Medulla oblongata (tissue), 1 donor: Measurements from ENCODE around the gene TMEM125.

Source experiments
- DNase-seq: peaks from one replicate; pipeline ENCODE4 v3.0.0-alpha.2; 2015; ENCODE audit errors: extremely low spot score

Gene TMEM125

GRCh38 chr1:43269627-43270375, at the start of gene TMEM125:
TMEM125 (plus strand) TSS chr1:43269983; CDS start chr1:43272723, 2,740 bp downstream.
- no peak for DNase-seq

GRCh38 chr1:43220905-43221778, 48.6 kb upstream of the TMEM125 start:
- peak; percentile 40 for DNase-seq

- DNase-seq = no peak
Measured at GRCh38 chr1:43221797-43222196, 48.0 kb upstream of the TMEM125 start.

- no peak for DNase-seq
Measured at GRCh38 chr1:43222879-43223278, 46.9 kb upstream of the TMEM125 start.

GRCh38 chr1:43225168-43225567, 44.6 kb upstream of the TMEM125 start:
- no peak for DNase-seq

- DNase-seq = peak; percentile 91
Measured at GRCh38 chr1:43227143-43227764, 42.5 kb upstream of the TMEM125 start.

- DNase-seq = no peak
Measured at GRCh38 chr1:43229826-43230780, 39.7 kb upstream of the TMEM125 start.

GRCh38 chr1:43232074-43232473, 37.7 kb upstream of the TMEM125 start:
- no peak for DNase-seq

- DNase-seq = no peak
Measured at GRCh38 chr1:43232482-43232881, 37.3 kb upstream of the TMEM125 start.

- no peak for DNase-seq
Measured at GRCh38 chr1:43233631-43234030, 36.2 kb upstream of the TMEM125 start.

- DNase-seq = no peak
Measured at GRCh38 chr1:43234267-43234666, 35.5 kb upstream of the TMEM125 start.

- DNase-seq = no peak
Measured at GRCh38 chr1:43235040-43235439, 34.7 kb upstream of the TMEM125 start.

GRCh38 chr1:43235451-43236121, 34.2 kb upstream of the TMEM125 start:
- no peak for DNase-seq

GRCh38 chr1:43237121-43237520, 32.7 kb upstream of the TMEM125 start:
- no peak for DNase-seq

GRCh38 chr1:43238085-43238484, 31.7 kb upstream of the TMEM125 start:
- DNase-seq = peak; percentile 92

GRCh38 chr1:43238991-43239469, 30.8 kb upstream of the TMEM125 start:
- DNase-seq = no peak

- no peak for DNase-seq
Measured at GRCh38 chr1:43239484-43239883, 30.3 kb upstream of the TMEM125 start.

GRCh38 chr1:43241413-43241836, 28.4 kb upstream of the TMEM125 start:
- no peak for DNase-seq

GRCh38 chr1:43243299-43243698, 26.5 kb upstream of the TMEM125 start:
- DNase-seq = no peak

GRCh38 chr1:43246466-43247213, 23.1 kb upstream of the TMEM125 start:
- DNase-seq = no peak
